NB4 (cell line): ENCODE data around the gene MXD4.

Source experiments
- DNase-seq: peaks from one replicate; pipeline ENCODE4 v3.0.0; 2010; ENCODE audit warnings: low read depth
- H3K4me3 ChIP-seq: one replicate; pipeline ENCODE4 v1.5.1; 2011; ENCODE audit warnings: mild to moderate bottlenecking, low read depth, low read length, moderate library complexity
- MYC ChIP-seq: IDR thresholded peaks from 2 replicates; pipeline ENCODE4 v1.6.1; 2011; ENCODE audit warnings: low read depth, low read length
- POLR2A ChIP-seq: IDR thresholded peaks from 2 replicates; pipeline ENCODE4 v1.6.1; 2011; ENCODE audit warnings: mild to moderate bottlenecking; ENCODE audit not compliant: insufficient read length; ENCODE audit errors: extremely low read depth
- TF ChIP-seq, protein P1 (sequence below): IDR thresholded peaks from 2 replicates; pipeline ENCODE4 v1.6.1; 2011; ENCODE audit warnings: low read depth, low read length
- TF ChIP-seq, protein P2 (sequence below): IDR thresholded peaks from one replicate; pipeline ENCODE4 v1.5.1; 2012; ENCODE audit warnings: low read depth, low read length

The MXD4 gene

DNA sequence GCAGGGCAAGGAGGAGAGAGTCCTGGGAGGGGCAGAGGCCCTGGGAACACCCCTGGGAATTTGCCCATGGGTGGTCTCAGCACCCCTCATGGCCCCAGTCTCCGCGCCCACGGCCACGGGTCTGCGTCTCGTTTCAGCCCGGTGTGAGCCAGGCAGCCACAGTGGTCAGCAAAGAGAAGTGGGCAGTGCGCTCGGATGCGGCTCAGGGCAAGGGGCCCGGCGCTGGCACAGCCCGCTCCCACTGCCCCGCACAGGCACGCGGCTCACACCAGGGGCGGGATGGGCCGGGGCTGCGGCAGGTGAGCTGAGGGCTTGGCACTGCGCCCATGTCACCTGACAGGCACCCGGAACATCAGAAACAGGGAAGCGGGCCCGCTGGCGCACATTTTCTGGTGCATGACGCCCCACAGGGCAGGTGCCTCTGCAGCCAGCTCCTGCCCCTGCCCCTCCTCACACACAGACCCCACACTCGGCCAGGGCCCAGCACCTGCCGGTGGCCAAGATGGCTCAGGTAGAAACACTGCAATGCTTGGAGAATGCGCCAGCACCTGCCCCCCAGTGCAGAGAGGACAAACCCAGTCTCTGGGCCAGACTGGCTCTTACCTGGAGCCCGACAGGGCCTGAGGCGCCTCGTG is 41.9 kb upstream of the MXD4 start:
- no peak for DNase-seq
- no peak overlapping the region for H3K4me3 ChIP-seq
- TF ChIP-seq POLR2A (no peak), MYC (no peak)
- TF ChIP-seq, protein P1, sequence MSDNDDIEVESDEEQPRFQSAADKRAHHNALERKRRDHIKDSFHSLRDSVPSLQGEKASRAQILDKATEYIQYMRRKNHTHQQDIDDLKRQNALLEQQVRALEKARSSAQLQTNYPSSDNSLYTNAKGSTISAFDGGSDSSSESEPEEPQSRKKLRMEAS: no peak
- TF ChIP-seq, protein P2, sequence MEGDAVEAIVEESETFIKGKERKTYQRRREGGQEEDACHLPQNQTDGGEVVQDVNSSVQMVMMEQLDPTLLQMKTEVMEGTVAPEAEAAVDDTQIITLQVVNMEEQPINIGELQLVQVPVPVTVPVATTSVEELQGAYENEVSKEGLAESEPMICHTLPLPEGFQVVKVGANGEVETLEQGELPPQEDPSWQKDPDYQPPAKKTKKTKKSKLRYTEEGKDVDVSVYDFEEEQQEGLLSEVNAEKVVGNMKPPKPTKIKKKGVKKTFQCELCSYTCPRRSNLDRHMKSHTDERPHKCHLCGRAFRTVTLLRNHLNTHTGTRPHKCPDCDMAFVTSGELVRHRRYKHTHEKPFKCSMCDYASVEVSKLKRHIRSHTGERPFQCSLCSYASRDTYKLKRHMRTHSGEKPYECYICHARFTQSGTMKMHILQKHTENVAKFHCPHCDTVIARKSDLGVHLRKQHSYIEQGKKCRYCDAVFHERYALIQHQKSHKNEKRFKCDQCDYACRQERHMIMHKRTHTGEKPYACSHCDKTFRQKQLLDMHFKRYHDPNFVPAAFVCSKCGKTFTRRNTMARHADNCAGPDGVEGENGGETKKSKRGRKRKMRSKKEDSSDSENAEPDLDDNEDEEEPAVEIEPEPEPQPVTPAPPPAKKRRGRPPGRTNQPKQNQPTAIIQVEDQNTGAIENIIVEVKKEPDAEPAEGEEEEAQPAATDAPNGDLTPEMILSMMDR: no peak

DNA sequence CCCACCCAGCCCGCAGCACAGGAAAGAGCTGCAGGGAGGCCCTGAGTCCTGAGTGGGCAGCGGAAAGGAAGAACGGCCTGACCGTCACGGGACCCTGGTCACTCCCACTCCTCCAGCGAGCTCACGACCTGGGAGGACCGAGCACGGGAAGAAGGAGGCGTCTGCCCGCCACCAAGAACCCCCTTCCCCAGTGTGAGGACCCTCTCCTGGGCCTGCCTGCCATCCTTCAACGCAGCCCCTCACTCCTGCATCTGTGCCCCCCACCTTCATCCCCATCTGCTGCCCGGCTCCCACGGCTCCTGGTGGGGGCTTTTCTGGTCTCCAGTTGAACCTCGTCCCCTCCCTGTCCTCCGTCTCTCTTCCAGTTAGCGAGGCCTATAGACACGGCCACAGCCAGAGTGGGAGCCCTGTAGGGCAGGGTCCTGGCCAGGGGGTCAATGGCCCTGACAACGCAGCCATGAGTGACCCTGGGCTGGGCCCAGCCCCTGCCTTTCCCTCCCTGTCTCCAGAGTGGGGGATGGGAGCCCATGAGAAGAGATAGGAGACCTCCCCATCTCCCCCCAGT is 41.3 kb upstream of the MXD4 start:
- TF ChIP-seq, protein P2: no peak
- TF ChIP-seq POLR2A (no peak), MYC (no peak)
- TF ChIP-seq, protein P1: no peak
- no peak for DNase-seq
- H3K4me3 ChIP-seq: no peak overlapping the region

DNA sequence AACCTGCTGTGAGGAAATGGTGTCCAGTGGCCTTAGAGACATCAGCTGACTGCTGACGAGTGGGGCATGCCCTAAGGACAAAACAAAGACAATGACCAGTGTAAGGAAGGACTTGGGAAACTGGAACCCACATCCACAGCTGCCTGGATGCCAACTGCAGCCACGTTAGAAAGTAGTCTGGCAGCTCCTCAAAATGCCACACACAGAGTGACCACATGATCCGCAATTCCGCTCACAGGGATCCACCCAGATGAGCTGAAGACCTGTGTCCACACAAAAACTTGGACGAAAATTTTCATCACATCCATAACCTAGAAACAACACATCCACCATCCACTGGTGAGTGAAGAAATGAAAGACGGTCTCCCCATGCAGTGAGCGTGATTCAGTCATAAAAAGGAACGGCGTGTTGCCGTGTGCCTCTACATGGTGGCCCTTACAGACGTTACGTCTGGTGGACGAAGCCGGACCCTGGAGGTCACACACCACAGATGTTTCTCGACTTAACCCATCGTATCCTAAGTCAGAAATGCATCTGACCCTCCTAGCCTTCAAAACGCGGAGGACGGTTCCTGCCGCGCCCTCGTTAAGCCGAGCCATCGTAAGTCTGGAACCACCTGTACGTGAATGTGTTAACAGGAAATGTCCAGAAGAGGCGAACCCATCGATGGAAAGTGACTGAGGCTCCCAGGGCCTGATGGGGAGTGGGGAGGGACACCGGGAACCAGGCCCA is 40.6 kb upstream of the MXD4 start:
- TF ChIP-seq, protein P2: no peak
- TF ChIP-seq, protein P1: no peak
- TF ChIP-seq MYC (no peak), POLR2A (no peak)
- DNase-seq: no peak
- H3K4me3 ChIP-seq: no peak overlapping the region

DNA sequence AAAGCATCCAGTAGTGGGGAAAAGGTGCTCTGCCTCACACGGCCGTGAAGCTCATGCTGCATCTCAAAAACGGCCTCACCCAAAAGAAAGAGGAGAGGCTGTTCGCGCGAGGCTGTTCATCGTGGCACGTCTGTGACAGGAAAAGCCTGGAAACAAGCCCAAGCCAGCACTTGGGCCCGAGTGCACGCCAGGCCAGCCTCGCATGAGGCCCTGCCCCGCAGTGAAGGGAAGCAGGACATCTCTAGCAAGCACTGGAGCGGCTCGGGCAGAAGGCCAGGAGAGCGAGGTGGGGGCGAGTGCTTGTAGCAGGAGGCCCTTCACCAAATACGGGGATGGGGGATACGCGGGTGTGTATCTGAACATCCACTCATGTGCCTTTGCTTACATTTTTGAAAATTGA is 39.9 kb upstream of the MXD4 start:
- no peak for DNase-seq
- no peak overlapping the region for H3K4me3 ChIP-seq
- TF ChIP-seq, protein P2: no peak
- no peak for TF ChIP-seq POLR2A

DNA sequence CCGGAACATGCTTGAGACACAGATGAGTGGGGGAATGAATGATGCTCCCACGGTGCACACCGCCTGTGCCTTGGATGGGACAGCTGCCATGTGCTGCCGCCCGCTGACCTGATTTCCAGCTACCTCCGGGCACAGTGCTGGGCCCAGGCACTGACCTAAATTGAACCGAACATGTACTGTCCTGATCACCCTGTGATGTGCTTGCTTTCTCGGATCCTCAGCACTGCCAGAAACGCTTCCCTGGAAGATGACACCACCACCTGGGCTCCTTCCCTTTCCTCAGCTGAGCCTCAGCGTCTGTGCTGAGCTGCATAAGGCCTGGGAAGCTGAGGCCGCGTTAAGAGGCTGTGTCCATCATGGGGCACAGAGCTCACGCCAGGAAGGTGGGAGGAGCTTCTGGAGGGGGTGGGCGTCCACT is 39.3 kb upstream of the MXD4 start:
- TF ChIP-seq, protein P2: no peak
- TF ChIP-seq POLR2A (no peak), MYC (no peak)
- TF ChIP-seq, protein P1: no peak
- no peak overlapping the region for H3K4me3 ChIP-seq
- DNase-seq: no peak
